Activated T-cell treated with anti-CD3 and anti-CD28 coated beads, Interleukin-2, amount 50 U/mL, for 72 hours (primary cell): ENCODE measurements around the gene STAT5B. TPM values are rescaled to one million over a fixed set of nuclear protein-coding genes. Genes with fewer than 3 reads are reported as not detected.

ENCODE experiments used
- ATAC-seq, 2 donors: fragments of 150-1000 bp; cut with Tn5 transposase; replicated peaks in 1 of 2; 2 replicates each; pipeline ENCODE4 v1.10.0; 2021; ENCODE audit warnings: moderate library complexity in 2 of 2, mild to moderate bottlenecking in 1 of 2
- DNase-seq, 2 donors: peaks; one replicate each; pipeline ENCODE4 v3.0.0; 2021 to 2022; ENCODE audit warnings: mixed read lengths in 1 of 2
- H3K27ac Mint-ChIP-seq: one replicate; pipeline ENCODE4 v1.8.0; 2022; ENCODE audit warnings: mild to moderate bottlenecking, moderate library complexity, mixed read lengths
- H3K27me3 Mint-ChIP-seq: one replicate; pipeline ENCODE4 v1.8.0; 2022; ENCODE audit warnings: low read depth, mixed read lengths
- H3K36me3 Mint-ChIP-seq, 2 donors: one replicate each; pipeline ENCODE4 v1.8.0; 2022; ENCODE audit warnings: mixed read lengths in 2 of 2, mild to moderate bottlenecking in 1 of 2; ENCODE audit not compliant: insufficient read depth in 2 of 2
- H3K4me1 Mint-ChIP-seq: one replicate; pipeline ENCODE4 v1.8.0; 2022; ENCODE audit warnings: low read depth, mixed read lengths
- H3K4me3 Mint-ChIP-seq, 2 donors: one replicate each; pipeline ENCODE4 v1.8.0; 2022; ENCODE audit warnings: mild to moderate bottlenecking in 2 of 2, mixed read lengths in 2 of 2, moderate library complexity in 2 of 2
- H3K9me3 Mint-ChIP-seq, 2 donors: one replicate each; pipeline ENCODE4 v1.8.0; 2022; ENCODE audit warnings: mixed read lengths in 2 of 2
- total RNA-seq, 2 donors: library from RNA; stranded (reverse); gene quantifications; one replicate each; pipeline ENCODE4 v1.2.3, GENCODE V29; 2022

STAT5B gene
- total RNA-seq, 2 donors from 2014 or later: 252 to 269 TPM

DNA sequence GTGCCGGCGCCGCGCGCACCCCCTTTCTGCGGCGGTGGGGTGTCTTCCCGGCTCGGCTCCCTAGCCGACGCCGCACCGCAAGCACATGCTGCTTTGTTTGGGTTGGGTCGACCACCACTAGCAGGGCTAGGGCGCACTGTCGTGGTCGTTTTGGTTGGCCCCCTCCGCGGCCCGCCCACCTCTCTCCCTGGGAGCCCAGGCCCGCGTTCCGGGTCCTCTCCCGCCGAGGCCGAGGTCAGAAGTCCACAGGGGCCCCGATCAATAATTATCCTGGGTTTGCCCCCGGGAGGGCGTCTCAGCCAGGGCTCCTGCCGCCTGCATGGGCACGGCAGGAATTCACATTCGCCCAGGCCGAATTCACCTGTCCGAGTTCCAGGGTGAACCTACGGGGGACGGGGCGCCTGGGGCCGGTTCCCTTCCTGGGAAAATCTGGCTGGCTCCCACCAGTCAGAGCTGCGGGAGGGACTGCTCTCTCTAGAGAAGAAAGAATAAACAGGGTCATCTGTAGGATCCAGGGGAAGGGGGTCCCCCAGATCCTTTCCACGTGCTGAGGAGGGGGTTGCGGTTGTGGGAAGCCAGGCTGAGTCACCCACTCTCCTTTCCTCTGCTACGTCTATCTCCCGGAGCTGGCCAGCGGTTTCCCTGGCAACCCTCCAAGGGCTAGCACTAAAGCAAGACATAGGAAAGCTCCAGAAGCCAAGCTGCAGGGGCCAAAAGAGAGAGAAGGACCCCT lies 584 bp upstream of the STAT5B start:
- ATAC-seq (peak; percentile 12 to 16), DNase-seq (peak; percentile 32 to 37)
- Mint-ChIP-seq H3K4me3 (peak overlapping the region; percentile 88 to 90), H3K27me3 (no peaks in the 10 kb centered on the region), H3K4me1 (peaks cover 52% of the 10 kb centered on the region), H3K9me3 (no peaks in the 10 kb centered on the region), H3K27ac (peak overlapping the region; percentile 90), H3K36me3 (peaks cover 11 to 13% of the 10 kb centered on the region in 2 donors)

DNA sequence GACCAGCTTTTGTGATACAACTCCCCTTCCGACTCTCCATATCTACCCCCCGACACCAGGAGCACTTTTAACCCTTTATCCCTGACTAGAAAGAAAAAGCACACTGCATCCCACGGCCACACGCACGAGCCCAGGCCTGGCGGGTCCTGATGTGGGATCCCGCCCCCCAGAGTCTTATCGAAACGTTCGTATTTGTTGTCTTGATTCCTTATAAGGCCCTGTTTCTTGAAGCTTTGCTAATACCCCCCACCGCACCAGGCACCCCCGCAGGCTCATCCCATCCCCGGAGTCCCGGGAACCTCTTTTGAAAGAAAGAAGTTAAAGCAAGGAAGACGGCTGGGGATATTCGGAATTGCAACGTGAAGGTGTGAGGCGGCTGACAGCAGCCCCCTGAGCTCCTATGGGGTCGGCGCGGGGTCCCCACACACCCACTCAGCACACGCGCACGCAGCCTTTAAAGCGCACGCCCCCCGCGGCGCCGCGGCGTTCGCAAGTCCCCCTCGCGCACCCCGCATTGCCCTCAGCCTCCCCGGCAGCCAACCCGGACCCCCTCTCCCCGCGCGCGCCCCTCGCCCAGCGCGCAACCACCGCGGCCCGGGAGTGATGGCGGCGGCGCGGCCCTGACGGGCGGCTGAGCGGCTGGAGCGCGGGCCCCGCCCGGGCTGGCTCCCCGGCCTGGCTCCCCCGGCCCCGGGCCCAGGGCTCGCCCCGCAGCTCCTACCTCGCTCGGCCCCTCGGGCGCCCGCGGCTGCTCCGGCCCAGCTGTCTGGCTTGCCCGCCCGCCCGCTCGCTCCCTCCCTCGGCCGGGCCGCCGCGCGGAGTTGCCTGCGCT lies 448 bp downstream of the STAT5B start:
- Mint-ChIP-seq H3K27ac (peak overlapping the region; percentile 86), H3K36me3 (peaks cover 11 to 13% of the 10 kb centered on the region in 2 donors), H3K4me3 (peak overlapping the region; percentile 88 to 89), H3K9me3 (no peaks in the 10 kb centered on the region), H3K4me1 (peaks cover 56% of the 10 kb centered on the region), H3K27me3 (no peaks in the 10 kb centered on the region)
- ATAC-seq (peak; percentile 48 to 56), DNase-seq (peak; percentile 31 to 38)

DNA sequence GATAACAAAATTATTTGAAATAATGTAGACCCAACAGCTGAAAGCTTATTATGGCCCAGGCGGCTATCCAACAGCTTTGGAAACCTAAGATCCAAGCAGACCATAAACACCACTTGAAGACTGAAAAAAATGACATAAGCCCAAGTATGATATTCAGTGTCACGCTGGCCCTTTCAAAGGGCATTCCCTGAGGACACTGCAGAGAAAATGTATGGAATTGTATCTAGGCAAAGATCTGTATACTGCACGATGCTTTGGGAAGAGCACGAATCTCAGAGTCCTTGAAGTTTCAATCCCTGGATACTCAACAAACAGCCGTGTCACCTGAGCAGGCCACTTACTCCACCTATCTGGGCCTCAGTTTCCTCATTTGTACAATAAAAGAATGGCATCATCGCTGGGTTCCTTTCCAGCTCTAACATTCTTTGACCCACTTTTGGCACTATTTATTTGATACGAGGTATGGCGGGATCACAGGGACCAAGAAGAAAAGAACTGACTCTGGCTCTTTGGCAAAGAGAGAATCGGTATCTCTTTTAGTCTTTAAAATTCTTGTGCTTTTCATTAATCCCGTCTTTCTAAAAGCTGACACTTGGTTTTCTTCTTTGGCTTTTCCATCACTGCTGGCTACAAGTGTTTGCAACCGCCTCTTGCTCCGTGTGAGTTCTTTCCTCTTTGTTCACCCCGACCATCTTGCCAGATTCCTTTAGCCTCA lies 1.2 kb downstream of the STAT5B start:
- Mint-ChIP-seq H3K27me3 (no peaks in the 10 kb centered on the region), H3K27ac (peak overlapping the region; percentile 86), H3K4me3 (peak overlapping the region; percentile 88 to 89), H3K9me3 (no peaks in the 10 kb centered on the region), H3K36me3 (peaks cover 11 to 13% of the 10 kb centered on the region in 2 donors), H3K4me1 (peaks cover 64% of the 10 kb centered on the region)
- ATAC-seq: no peak
- DNase-seq: no peak

DNA sequence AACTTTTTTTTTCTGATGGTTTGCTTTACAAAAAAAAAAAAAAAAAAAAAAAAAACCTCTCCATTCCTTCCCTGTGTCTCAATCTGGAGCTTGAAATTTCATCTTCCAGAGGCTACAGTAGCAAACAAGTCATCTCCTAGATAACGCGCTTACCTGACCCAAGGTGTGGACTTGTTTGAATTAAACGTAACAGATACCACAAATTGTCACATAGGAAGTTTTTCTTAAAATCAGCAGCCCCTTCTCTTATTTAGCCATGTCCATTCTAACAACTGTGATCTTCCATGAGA lies 2.0 kb downstream of the STAT5B start:
- H3K36me3 Mint-ChIP-seq: peaks cover 11 to 16% of the 10 kb centered on the region in 2 donors
- no peak for ATAC-seq
- no peaks in the 10 kb centered on the region for H3K27me3 Mint-ChIP-seq
- peak overlapping the region; percentile 88 to 89 for H3K4me3 Mint-ChIP-seq
- peak overlapping the region; percentile 86 for H3K27ac Mint-ChIP-seq
- peaks cover 71% of the 10 kb centered on the region for H3K4me1 Mint-ChIP-seq
- H3K9me3 Mint-ChIP-seq: no peaks in the 10 kb centered on the region
- no peak for DNase-seq

DNA sequence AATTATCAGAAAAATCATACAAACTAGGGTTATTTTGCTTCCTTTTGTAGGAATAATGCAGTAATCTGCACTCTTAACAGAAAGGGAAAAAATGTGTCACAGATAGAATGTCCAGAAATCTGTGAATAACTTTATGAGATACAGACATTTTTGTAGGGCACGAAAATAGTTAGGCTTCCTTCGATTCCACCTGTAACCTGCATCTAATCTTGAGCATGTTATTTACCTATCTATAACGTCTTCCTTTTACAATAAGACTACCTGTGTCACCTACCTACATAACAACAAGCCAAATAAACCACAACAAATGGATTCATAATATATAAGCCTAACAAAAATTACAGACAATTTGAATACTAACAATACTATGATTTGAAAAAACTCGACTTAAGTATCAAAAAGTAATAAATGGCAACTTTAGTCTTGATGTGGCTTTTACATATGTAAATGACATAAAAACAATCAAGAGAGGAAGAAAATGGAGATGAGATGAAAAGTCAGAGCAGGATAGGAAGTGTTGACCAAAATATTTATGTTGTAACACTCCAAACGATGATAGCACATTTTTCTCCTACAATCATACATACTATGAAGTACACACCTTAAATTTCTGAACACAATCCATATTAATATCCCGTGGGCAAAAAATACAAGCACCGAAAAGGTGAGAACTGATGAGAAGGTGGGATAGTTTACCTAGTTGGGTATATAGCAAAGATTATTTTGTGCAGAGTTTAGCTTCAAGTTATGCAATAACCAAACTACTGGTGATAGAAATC lies 2.5 kb downstream of the STAT5B start:
- H3K4me1 Mint-ChIP-seq: peaks cover 77% of the 10 kb centered on the region
- H3K27me3 Mint-ChIP-seq: no peaks in the 10 kb centered on the region
- no peak for DNase-seq
- H3K36me3 Mint-ChIP-seq: peaks cover 11 to 16% of the 10 kb centered on the region in 2 donors
- peak overlapping the region; percentile 88 to 89 for H3K4me3 Mint-ChIP-seq
- ATAC-seq: no peak
- no peaks in the 10 kb centered on the region for H3K9me3 Mint-ChIP-seq
- H3K27ac Mint-ChIP-seq: peak overlapping the region; percentile 86

DNA sequence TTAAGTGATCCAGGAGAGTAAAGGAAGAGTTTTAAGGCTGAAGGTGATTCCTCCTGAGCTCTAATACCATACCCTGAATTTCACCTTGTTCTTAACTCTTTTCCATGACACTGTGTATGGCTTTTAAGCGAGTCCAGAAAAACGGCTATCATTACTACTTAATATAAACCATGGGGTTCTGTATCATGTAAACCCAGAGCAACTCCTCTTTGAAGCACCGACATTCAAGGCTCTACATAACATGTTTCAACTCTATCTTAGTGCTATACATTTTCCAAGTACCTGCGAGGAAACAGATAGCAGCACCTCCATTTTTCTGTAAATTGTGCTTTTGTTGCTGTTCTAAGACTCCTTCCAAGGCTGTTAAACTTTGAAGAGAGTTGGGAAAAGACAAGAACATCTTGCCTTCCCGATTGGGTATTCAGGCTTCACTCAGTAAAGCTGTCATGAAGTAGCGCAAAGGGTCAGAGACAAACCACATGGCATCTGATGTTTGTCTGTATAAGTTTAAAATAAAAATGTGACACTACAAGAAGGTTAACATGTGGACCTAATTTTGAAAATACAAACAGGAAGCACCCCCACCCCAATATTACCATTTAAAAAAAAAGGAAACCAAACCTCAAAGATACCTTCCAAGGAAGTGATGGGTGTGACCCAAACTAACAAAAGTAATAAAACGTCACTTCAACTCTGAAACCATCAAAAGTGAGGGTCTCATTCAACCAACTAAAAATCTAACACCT lies 3.9 kb downstream of the STAT5B start:
- H3K4me3 Mint-ChIP-seq: peak overlapping the region; percentile 88 to 89
- no peaks in the 10 kb centered on the region for H3K27me3 Mint-ChIP-seq
- peaks cover 11 to 14% of the 10 kb centered on the region in 2 donors for H3K36me3 Mint-ChIP-seq
- ATAC-seq (no peak), DNase-seq (no peak)
- peak overlapping the region; percentile 86 for H3K27ac Mint-ChIP-seq
- H3K4me1 Mint-ChIP-seq: peaks cover 80% of the 10 kb centered on the region
- no peaks in the 10 kb centered on the region for H3K9me3 Mint-ChIP-seq

DNA sequence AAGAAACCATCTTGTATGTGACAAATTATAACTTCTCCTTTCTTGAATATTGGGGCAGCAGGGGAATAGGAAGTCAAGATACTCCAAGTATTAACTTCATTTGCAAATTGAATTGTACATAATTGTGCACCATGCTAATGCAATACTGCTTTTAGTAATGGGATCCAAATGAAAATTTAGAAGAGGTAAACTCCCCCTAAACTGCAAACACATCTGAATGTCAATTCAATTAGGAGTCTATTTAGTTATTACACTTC lies 4.5 kb downstream of the STAT5B start:
- DNase-seq: no peak
- peaks cover 11 to 18% of the 10 kb centered on the region in 2 donors for H3K36me3 Mint-ChIP-seq
- no peaks in the 10 kb centered on the region for H3K27me3 Mint-ChIP-seq
- peaks cover 80% of the 10 kb centered on the region for H3K4me1 Mint-ChIP-seq
- H3K4me3 Mint-ChIP-seq: peak overlapping the region; percentile 88 to 89
- peak overlapping the region; percentile 86 for H3K27ac Mint-ChIP-seq
- ATAC-seq: no peak
- H3K9me3 Mint-ChIP-seq: no peaks in the 10 kb centered on the region

DNA sequence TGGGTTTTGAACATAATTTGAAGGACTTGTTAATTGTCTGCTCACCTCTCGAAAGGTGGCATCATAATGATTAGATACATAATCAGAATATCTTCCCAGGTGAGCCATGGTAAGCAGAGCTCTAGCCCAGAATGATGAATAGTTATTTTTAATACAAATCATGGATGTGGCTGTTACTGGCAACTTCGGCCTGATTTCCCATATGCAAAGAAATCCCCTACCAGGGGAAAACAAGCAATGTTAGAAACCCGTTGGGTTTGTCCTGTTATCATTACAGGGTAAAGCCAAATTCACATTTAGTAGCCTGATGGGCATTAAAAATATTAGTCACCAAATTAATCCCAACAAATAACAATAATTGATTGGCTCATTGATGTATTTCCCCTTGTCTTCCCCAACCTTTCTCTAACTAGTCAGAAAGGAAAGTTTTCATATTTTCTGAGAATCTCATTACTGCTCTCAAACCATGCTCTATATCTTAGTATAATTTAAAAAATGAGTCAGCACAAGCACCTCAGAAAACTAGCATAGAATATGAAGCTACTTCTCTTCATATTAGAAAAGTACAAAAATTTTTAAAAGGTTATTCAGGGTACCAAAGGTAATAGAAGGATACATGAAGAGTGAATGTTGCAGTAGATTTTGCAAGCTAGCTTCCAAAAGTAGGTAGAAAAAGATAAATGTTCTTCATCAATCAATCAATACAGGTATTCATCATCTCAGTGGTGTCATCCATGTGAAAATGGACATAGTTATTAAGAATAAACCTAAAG lies 5.0 kb downstream of the STAT5B start:
- peak overlapping the region; percentile 88 to 89 for H3K4me3 Mint-ChIP-seq
- peaks cover 84% of the 10 kb centered on the region for H3K4me1 Mint-ChIP-seq
- peak overlapping the region; percentile 86 for H3K27ac Mint-ChIP-seq
- no peaks in the 10 kb centered on the region for H3K27me3 Mint-ChIP-seq
- no peak for DNase-seq
- no peaks in the 10 kb centered on the region for H3K9me3 Mint-ChIP-seq
- H3K36me3 Mint-ChIP-seq: peaks cover 11 to 21% of the 10 kb centered on the region in 2 donors
- ATAC-seq: peak; percentile 26 to 37

DNA sequence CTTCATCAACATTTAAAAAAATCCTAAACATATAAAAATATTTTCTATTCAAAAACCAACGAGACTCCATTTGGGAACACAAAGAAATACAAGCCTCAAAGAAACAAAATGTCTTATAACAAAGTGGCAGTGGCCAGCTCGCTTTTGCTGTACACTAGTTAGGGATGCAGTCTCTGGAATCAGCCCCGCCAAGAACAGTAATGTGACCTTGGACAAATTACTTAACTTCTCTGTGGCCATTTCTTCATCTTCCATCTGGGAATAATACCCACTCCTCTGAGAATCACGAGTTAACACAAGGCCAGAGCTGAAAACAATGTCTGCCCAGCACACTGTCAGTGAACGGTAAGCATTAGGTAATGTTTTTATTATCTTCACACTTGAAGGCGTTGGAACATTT lies 5.6 kb downstream of the STAT5B start:
- no peak for DNase-seq

DNA sequence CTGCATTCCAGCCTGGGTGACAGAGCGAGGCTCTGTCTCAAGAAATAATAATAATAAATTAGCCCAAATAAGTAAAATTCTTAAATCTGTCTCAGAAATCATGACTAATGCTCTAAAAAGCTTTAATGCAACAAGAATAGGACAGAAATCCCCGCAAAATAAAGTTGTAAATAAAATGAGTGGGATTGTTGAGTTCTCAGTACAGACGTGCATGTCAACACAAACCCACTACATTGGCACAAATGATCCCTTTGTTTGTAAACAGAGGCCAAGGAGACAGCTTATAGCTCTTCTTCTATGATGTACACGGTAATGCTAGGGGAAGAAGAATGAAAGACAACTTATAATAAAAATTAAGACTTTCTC lies 6.0 kb downstream of the STAT5B start:
- H3K4me1 Mint-ChIP-seq: peaks cover 90% of the 10 kb centered on the region
- DNase-seq (no peak), ATAC-seq (no peak)
- H3K27ac Mint-ChIP-seq: peak overlapping the region; percentile 86
- H3K9me3 Mint-ChIP-seq: no peaks in the 10 kb centered on the region
- H3K36me3 Mint-ChIP-seq: peaks cover 11 to 21% of the 10 kb centered on the region in 2 donors
- no peaks in the 10 kb centered on the region for H3K27me3 Mint-ChIP-seq
- peak overlapping the region; percentile 61 to 71 for H3K4me3 Mint-ChIP-seq

More for the DNA sequence above, 5.6 kb downstream of the STAT5B start:
- H3K4me3 Mint-ChIP-seq: peak overlapping the region; percentile 88 to 89
- peak overlapping the region; percentile 86 for H3K27ac Mint-ChIP-seq
- no peaks in the 10 kb centered on the region for H3K9me3 Mint-ChIP-seq
- no peaks in the 10 kb centered on the region for H3K27me3 Mint-ChIP-seq
- H3K4me1 Mint-ChIP-seq: peaks cover 86% of the 10 kb centered on the region
- peaks cover 11 to 23% of the 10 kb centered on the region in 2 donors for H3K36me3 Mint-ChIP-seq
- ATAC-seq: no peak

DNA sequence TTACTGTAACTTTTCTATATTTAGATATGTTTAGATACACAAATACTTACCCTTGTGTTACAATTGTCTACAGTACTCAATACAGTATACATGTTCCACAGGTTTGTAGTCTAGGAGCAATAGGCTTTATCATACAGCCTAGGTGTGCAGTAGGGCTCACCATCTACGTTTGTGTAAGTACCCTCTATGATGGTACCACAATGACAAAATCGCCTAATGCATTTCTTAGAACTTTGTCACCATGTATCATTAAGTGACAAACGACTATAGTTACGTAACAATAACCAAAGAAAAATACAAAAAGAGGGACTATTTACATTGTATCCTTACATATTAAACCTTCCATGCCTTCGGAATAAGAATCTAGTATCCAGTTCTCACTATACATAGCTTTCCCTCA lies 8.0 kb downstream of the STAT5B start:
- Mint-ChIP-seq H3K36me3 (peaks cover 7 to 13% of the 10 kb centered on the region in 2 donors), H3K27me3 (no peaks in the 10 kb centered on the region), H3K4me3 (peak overlapping the region; percentile 53 to 78), H3K4me1 (peaks cover 84% of the 10 kb centered on the region), H3K27ac (peak overlapping the region; percentile 96), H3K9me3 (no peaks in the 10 kb centered on the region)
- no peak for DNase-seq
- no peak for ATAC-seq
